HG03064 (cell line): ENCODE measurements around the gene MCU.

Experiments
- ATAC-seq: cut with Tn5 transposase; IDR thresholded peaks from one replicate; pipeline ENCODE4 v1.9.1; 2021; ENCODE audit warnings: low read depth; ENCODE audit not compliant: unreplicated experiment

MCU gene

DNA sequence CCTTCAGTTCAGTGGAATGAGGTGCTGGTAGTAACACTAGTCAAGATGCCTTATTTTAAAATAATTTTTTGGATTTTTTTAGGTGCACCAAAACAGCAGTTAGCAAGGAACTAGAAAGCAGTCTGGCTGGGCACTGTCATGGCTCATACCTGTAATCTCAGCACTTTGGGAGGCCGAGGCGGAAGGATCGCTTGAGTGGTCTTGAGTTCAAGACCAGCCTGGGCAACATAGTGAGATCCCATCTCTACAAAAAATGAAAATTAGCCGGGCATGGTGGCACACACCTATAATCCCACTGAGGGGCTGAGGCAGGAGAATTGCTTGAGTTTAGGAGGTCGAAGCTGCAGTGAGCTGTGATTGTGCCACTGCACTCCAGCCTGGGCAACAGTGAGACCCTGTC lies 236.9 kb downstream of the MCU start:
- ATAC-seq = no peak

DNA sequence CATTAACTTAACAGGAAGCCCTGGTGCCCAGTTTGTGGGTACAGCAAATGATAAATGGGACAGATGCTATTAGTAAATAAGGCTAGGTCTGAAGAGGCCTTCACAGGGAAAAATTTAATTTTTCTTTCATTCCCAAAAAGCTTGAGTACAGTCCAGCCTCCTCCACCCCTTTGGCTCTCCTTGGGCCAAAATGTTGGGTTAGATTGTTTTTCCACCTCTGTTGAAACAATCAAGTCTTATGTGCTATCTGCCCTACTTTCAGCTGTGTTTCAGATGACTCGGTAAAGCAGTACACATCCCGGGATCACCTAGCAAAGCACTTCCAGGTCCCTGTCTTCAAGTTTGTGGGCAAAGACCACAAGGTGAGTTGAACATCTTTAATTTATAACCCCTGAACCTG lies 238.3 kb downstream of the MCU start:
- no peak for ATAC-seq

DNA sequence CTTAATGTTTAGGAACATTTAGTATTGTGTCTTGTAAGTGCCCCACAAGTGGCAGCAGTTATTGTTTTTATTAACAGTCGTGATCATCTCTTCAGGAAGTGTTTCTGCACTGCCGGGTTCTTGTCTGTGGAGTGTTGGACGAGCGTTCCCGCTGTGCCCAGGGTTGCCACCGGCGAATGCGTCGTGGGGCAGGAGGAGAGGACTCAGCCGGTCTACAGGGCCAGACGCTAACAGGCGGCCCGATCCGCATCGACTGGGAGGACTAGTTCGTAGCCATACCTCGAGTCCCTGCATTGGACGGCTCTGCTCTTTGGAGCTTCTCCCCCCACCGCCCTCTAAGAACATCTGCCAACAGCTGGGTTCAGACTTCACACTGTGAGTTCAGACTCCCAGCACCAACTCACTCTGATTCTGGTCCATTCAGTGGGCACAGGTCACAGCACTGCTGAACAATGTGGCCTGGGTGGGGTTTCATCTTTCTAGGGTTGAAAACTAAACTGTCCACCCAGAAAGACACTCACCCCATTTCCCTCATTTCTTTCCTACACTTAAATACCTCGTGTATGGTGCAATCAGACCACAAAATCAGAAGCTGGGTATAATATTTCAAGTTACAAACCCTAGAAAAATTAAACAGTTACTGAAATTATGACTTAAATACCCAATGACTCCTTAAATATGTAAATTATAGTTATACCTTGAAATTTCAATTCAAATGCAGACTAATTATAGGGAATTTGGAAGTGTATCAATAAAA lies 240.5 kb downstream of the MCU start:
- no peak for ATAC-seq

DNA sequence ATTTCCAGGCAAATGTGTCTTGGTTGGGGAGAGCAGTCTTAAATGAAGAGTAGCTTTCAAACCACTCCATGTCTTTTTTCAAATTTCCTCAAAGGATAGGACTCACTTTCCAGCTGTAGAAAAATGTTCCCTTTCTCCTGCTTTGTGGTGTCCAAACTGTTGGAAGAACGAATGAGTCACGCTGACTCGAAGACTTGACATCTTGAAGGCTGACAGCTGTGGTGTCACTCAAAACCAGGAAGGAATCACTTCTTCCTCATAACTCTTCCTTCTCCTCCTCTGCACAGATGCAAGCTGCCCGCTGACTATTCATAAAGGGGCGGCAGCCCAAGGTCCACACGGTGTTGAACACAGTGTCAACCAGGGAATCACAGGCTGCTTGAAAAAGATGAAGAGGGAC lies 243.4 kb downstream of the MCU start:
- no peak for ATAC-seq
